MM.1S (cell line): ENCODE measurements around the gene SPAG16.

Source experiments
- DNase-seq: peaks from one replicate; pipeline ENCODE4 v3.0.0-alpha.2; 2015
- H2AFZ ChIP-seq: fragments of 300-600 bp; sonication (generic); 2 replicates; pipeline ENCODE4 v1.6.0; 2016; ENCODE audit warnings: antibody characterized with exemption, low read length
- H3F3A ChIP-seq: fragments of 300-600 bp; sonication (generic); 2 replicates; pipeline ENCODE4 v1.6.1; 2016; ENCODE audit warnings: mild to moderate bottlenecking, antibody characterized with exemption, low read length, moderate library complexity, mixed read lengths; ENCODE audit not compliant: insufficient read depth
- H3K27ac ChIP-seq: fragments of 300-600 bp; sonication (generic); 2 replicates; pipeline ENCODE4 v1.5.1; 2016; ENCODE audit warnings: mild to moderate bottlenecking, low read length
- H3K27me3 ChIP-seq: fragments of 300-600 bp; sonication (generic); replicated peaks from 2 replicates; pipeline ENCODE4 v1.6.0; 2016; ENCODE audit warnings: low read length; ENCODE audit not compliant: insufficient read depth
- H3K36me3 ChIP-seq: fragments of 300-600 bp; sonication (generic); replicated peaks from 2 replicates; pipeline ENCODE4 v1.6.1; 2016; ENCODE audit warnings: mild to moderate bottlenecking, low read length, mixed read lengths; ENCODE audit not compliant: insufficient read depth
- H3K4me1 ChIP-seq: fragments of 300-600 bp; sonication (generic); 2 replicates; pipeline ENCODE4 v1.6.1; 2016; ENCODE audit warnings: low read length, mixed read lengths
- H3K4me2 ChIP-seq: fragments of 300-600 bp; sonication (generic); 2 replicates; pipeline ENCODE4 v1.6.0; 2016; ENCODE audit warnings: low read depth, low read length
- H3K4me3 ChIP-seq: fragments of 300-600 bp; sonication (generic); 2 replicates; pipeline ENCODE4 v1.5.1; 2016; ENCODE audit warnings: low read length, mixed read lengths
- H3K79me2 ChIP-seq: fragments of 300-600 bp; sonication (generic); 2 replicates; pipeline ENCODE4 v1.6.1; 2016; ENCODE audit warnings: mixed run types, low read length, mixed read lengths
- H3K9ac ChIP-seq: fragments of 300-600 bp; sonication (generic); 2 replicates; pipeline ENCODE4 v1.6.1; 2016; ENCODE audit warnings: low read length, mixed read lengths
- H3K9me2 ChIP-seq: fragments of 300-600 bp; sonication (generic); replicated peaks from 2 replicates; pipeline ENCODE4 v1.6.1; 2016; ENCODE audit warnings: mild to moderate bottlenecking, low read length, mixed read lengths; ENCODE audit not compliant: insufficient read depth
- H3K9me3 ChIP-seq: fragments of 300-600 bp; sonication (generic); replicated peaks from 2 replicates; pipeline ENCODE4 v1.6.1; 2016; ENCODE audit warnings: mild to moderate bottlenecking, low read length, mixed read lengths; ENCODE audit not compliant: insufficient read depth
- H4K20me1 ChIP-seq: fragments of 300-600 bp; sonication (generic); 2 replicates; pipeline ENCODE4 v1.6.1; 2016; ENCODE audit warnings: mild to moderate bottlenecking, low read length, moderate library complexity, mixed read lengths; ENCODE audit not compliant: insufficient read depth
- CTCF ChIP-seq: fragments of 300-600 bp; sonication (generic); IDR thresholded peaks from 2 replicates; pipeline ENCODE4 v1.5.1; 2016; ENCODE audit warnings: antibody characterized with exemption, low read length, mixed read lengths
- EZH2 ChIP-seq: fragments of 300-600 bp; sonication (generic); optimal IDR thresholded peaks from 2 replicates; pipeline ENCODE3; 2017; ENCODE audit warnings: low read depth, mild to moderate bottlenecking, antibody characterized with exemption, low read length, mixed read lengths
- EZH2phosphoT487 ChIP-seq: fragments of 300-600 bp; sonication (generic); IDR thresholded peaks from 2 replicates; pipeline ENCODE4 v1.6.1; 2018; ENCODE audit warnings: antibody characterized with exemption, low read length

SPAG16 gene

GRCh38 chr2:213551526-213551925 is 267.3 kb downstream of the SPAG16 start:
- H3K27ac ChIP-seq: no peak overlapping the region
- no peaks in the 10 kb centered on the region for H3K9me2 ChIP-seq
- no peaks in the 10 kb centered on the region for H3K4me1 ChIP-seq
- DNase-seq: peak; percentile 50
- TF ChIP-seq EZH2 (no peak), CTCF (no peak)
- H2AFZ ChIP-seq: no peak overlapping the region
- H3K9ac ChIP-seq: no peak overlapping the region
- no peaks in the 10 kb centered on the region for H4K20me1 ChIP-seq
- no peak overlapping the region for H3K4me2 ChIP-seq
- no peaks in the 10 kb centered on the region for H3K36me3 ChIP-seq
- no peaks in the 10 kb centered on the region for H3K27me3 ChIP-seq
- H3K79me2 ChIP-seq: no peaks in the 10 kb centered on the region
- no peaks in the 10 kb centered on the region for H3K9me3 ChIP-seq
- no peak overlapping the region for H3K4me3 ChIP-seq
- H3F3A ChIP-seq: no peaks in the 10 kb centered on the region

GRCh38 chr2:213559053-213559452 is 274.8 kb downstream of the SPAG16 start:
- no peaks in the 10 kb centered on the region for H3K36me3 ChIP-seq
- no peaks in the 10 kb centered on the region for H3K9me2 ChIP-seq
- H3K4me2 ChIP-seq: no peak overlapping the region
- no peaks in the 10 kb centered on the region for H3K4me1 ChIP-seq
- H3K9me3 ChIP-seq: no peaks in the 10 kb centered on the region
- no peaks in the 10 kb centered on the region for H3F3A ChIP-seq
- no peak overlapping the region for H3K27ac ChIP-seq
- no peak overlapping the region for H3K9ac ChIP-seq
- H3K27me3 ChIP-seq: no peaks in the 10 kb centered on the region
- no peaks in the 10 kb centered on the region for H3K79me2 ChIP-seq
- no peak for TF ChIP-seq CTCF
- TF ChIP-seq EZH2: no peak
- no peak for TF ChIP-seq EZH2phosphoT487
- H3K4me3 ChIP-seq: no peak overlapping the region
- DNase-seq: no peak
- H4K20me1 ChIP-seq: no peaks in the 10 kb centered on the region
- no peak overlapping the region for H2AFZ ChIP-seq

GRCh38 chr2:213561759-213562158 is 277.5 kb downstream of the SPAG16 start:
- H3K9me2 ChIP-seq: no peaks in the 10 kb centered on the region
- no peaks in the 10 kb centered on the region for H3K36me3 ChIP-seq
- DNase-seq: no peak
- H3K9me3 ChIP-seq: no peaks in the 10 kb centered on the region
- no peak overlapping the region for H3K9ac ChIP-seq
- H3K27ac ChIP-seq: no peak overlapping the region
- H4K20me1 ChIP-seq: no peaks in the 10 kb centered on the region
- no peak overlapping the region for H3K4me2 ChIP-seq
- no peak for TF ChIP-seq EZH2phosphoT487
- no peak for TF ChIP-seq EZH2
- TF ChIP-seq CTCF: no peak
- no peaks in the 10 kb centered on the region for H3K79me2 ChIP-seq
- H3K4me3 ChIP-seq: no peak overlapping the region
- H3K4me1 ChIP-seq: no peaks in the 10 kb centered on the region
- H3F3A ChIP-seq: no peaks in the 10 kb centered on the region
- H2AFZ ChIP-seq: no peak overlapping the region
- H3K27me3 ChIP-seq: no peaks in the 10 kb centered on the region
